Skeletal muscle satellite cell (primary cell): Measurements from ENCODE around the gene RBM3.

Experiments used
- H3K27me3 ChIP-seq: 2 replicates; pipeline ENCODE4 v1.7.0; 2013; ENCODE audit warnings: low read length; ENCODE audit not compliant: control insufficient read depth, insufficient read depth
- H3K36me3 ChIP-seq: 2 replicates; pipeline ENCODE4 v1.7.0; 2013; ENCODE audit warnings: mild to moderate bottlenecking, control low read depth, low read length; ENCODE audit not compliant: insufficient read depth
- H3K4me1 ChIP-seq: 2 replicates; pipeline ENCODE4 v1.7.0; 2013; ENCODE audit warnings: low read length; ENCODE audit not compliant: control insufficient read depth, insufficient read depth
- H3K4me2 ChIP-seq: 2 replicates; pipeline ENCODE4 v1.7.0; 2013; ENCODE audit warnings: mild to moderate bottlenecking, low read length
- H3K4me3 ChIP-seq: 2 replicates; pipeline ENCODE4 v1.7.0; 2013; ENCODE audit warnings: low read length
- H3K9ac ChIP-seq: 2 replicates; pipeline ENCODE4 v1.7.0; 2013; ENCODE audit warnings: mild to moderate bottlenecking, low read depth, low read length, moderate library complexity
- H3K9me3 ChIP-seq: replicated peaks from 2 replicates; pipeline ENCODE4 v1.7.0; 2013; ENCODE audit warnings: mild to moderate bottlenecking, control low read depth, low read length

The RBM3 gene

GRCh38 chrX:48578661-48579128 lies 4.4 kb downstream of the RBM3 start:
- no peak overlapping the region for H3K4me2 ChIP-seq
- H3K4me1 ChIP-seq = peaks cover 28% of the 10 kb centered on the region
- H3K4me3 ChIP-seq = no peak overlapping the region
- no peaks in the 10 kb centered on the region for H3K27me3 ChIP-seq
- peaks cover 48% of the 10 kb centered on the region for H3K36me3 ChIP-seq
- H3K9ac ChIP-seq = no peak overlapping the region
- no peaks in the 10 kb centered on the region for H3K9me3 ChIP-seq

- Histone ChIP-seq H3K27me3 (no peaks in the 10 kb centered on the region), H3K4me1 (peaks cover 24% of the 10 kb centered on the region), H3K36me3 (peaks cover 48% of the 10 kb centered on the region), H3K4me3 (no peak overlapping the region), H3K4me2 (no peak overlapping the region), H3K9ac (no peak overlapping the region), H3K9me3 (no peaks in the 10 kb centered on the region)
These were observed 5.0 kb downstream of the RBM3 start for GRCh38 chrX:48579259-48579658.

- H3K27me3 ChIP-seq = no peaks in the 10 kb centered on the region
- no peak overlapping the region for H3K9ac ChIP-seq
These were observed 6.4 kb downstream of the RBM3 start for GRCh38 chrX:48580662-48581061.

GRCh38 chrX:48584698-48585097 lies 10.4 kb downstream of the RBM3 start:
- H3K9ac ChIP-seq = no peak overlapping the region

More at GRCh38 chrX:48580662-48581061, 6.4 kb downstream of the RBM3 start:
- H3K36me3 ChIP-seq = peaks cover 39% of the 10 kb centered on the region
- H3K4me1 ChIP-seq = peaks cover 22% of the 10 kb centered on the region
- H3K9me3 ChIP-seq = no peaks in the 10 kb centered on the region
- H3K4me2 ChIP-seq = no peak overlapping the region
- H3K4me3 ChIP-seq = no peak overlapping the region

GRCh38 chrX:48589482-48590162 lies 15.3 kb downstream of the RBM3 start:
- Histone ChIP-seq H3K4me1 (peaks cover 22% of the 10 kb centered on the region), H3K4me3 (no peak overlapping the region), H3K4me2 (no peak overlapping the region), H3K36me3 (no peaks in the 10 kb centered on the region), H3K27me3 (no peaks in the 10 kb centered on the region), H3K9ac (no peak overlapping the region), H3K9me3 (no peaks in the 10 kb centered on the region)

More at GRCh38 chrX:48584698-48585097, 10.4 kb downstream of the RBM3 start:
- H3K9me3 ChIP-seq = no peaks in the 10 kb centered on the region
- no peaks in the 10 kb centered on the region for H3K27me3 ChIP-seq
- no peaks in the 10 kb centered on the region for H3K36me3 ChIP-seq
- H3K4me2 ChIP-seq = no peak overlapping the region
- H3K4me1 ChIP-seq = peaks cover 2% of the 10 kb centered on the region
- H3K4me3 ChIP-seq = no peak overlapping the region

GRCh38 chrX:48590203-48591103 lies 16.2 kb downstream of the RBM3 start:
- Histone ChIP-seq H3K9ac (no peak overlapping the region), H3K27me3 (no peaks in the 10 kb centered on the region), H3K4me3 (no peak overlapping the region), H3K4me1 (peaks cover 22% of the 10 kb centered on the region), H3K4me2 (no peak overlapping the region), H3K36me3 (no peaks in the 10 kb centered on the region), H3K9me3 (no peaks in the 10 kb centered on the region)

- no peaks in the 10 kb centered on the region for H3K27me3 ChIP-seq
- no peaks in the 10 kb centered on the region for H3K9me3 ChIP-seq
- peak overlapping the region; percentile 46 for H3K4me3 ChIP-seq
- H3K9ac ChIP-seq = peak overlapping the region; percentile 14
- H3K36me3 ChIP-seq = no peaks in the 10 kb centered on the region
- peak overlapping the region; percentile 32 for H3K4me2 ChIP-seq
- peaks cover 22% of the 10 kb centered on the region for H3K4me1 ChIP-seq
These were observed 17.0 kb downstream of the RBM3 start for GRCh38 chrX:48591255-48591791.

- Histone ChIP-seq H3K9ac (no peak overlapping the region), H3K27me3 (no peaks in the 10 kb centered on the region), H3K4me3 (no peak overlapping the region), H3K36me3 (no peaks in the 10 kb centered on the region), H3K4me1 (peaks cover 22% of the 10 kb centered on the region), H3K9me3 (no peaks in the 10 kb centered on the region), H3K4me2 (no peak overlapping the region)
These were observed 18.7 kb downstream of the RBM3 start for GRCh38 chrX:48592971-48593370.

GRCh38 chrX:48595929-48596328 lies 21.6 kb downstream of the RBM3 start:
- Histone ChIP-seq H3K9ac (no peak overlapping the region), H3K4me1 (peaks cover 23% of the 10 kb centered on the region), H3K27me3 (no peaks in the 10 kb centered on the region), H3K4me3 (no peak overlapping the region), H3K36me3 (peaks cover 17% of the 10 kb centered on the region), H3K4me2 (no peak overlapping the region), H3K9me3 (no peaks in the 10 kb centered on the region)

- Histone ChIP-seq H3K4me1 (peaks cover 12% of the 10 kb centered on the region), H3K4me2 (peak within 1 kb of the TSS; percentile 88), H3K27me3 (no peaks in the 10 kb centered on the region), H3K9ac (peak within 1 kb of the TSS; percentile 98), H3K9me3 (no peaks in the 10 kb centered on the region), H3K36me3 (peaks cover 26% of the 10 kb centered on the region), H3K4me3 (peak within 1 kb of the TSS; percentile 84)
These were observed 23.3 kb downstream of the RBM3 start, which contains the start of gene WDR13 for GRCh38 chrX:48597353-48598264. Gene WDR13, plus strand, starts transcription at chrX:48597492. Its CDS starts 505 bp downstream, at chrX:48597997.
